A375 (cell line): ENCODE results near the gene PDP2. TPM values are rescaled to one million over a fixed set of nuclear protein-coding genes. Genes with fewer than 3 reads are reported as not detected.

ENCODE experiments used
- total RNA-seq: library from RNA; depleted of rRNA; stranded (reverse); fragments of >200 nt; shearing (Covaris generic); gene quantifications from 2 replicates; pipeline ENCODE4 v1.2.3, GENCODE V29; 2014; rRNA removed

Gene PDP2, protein sequence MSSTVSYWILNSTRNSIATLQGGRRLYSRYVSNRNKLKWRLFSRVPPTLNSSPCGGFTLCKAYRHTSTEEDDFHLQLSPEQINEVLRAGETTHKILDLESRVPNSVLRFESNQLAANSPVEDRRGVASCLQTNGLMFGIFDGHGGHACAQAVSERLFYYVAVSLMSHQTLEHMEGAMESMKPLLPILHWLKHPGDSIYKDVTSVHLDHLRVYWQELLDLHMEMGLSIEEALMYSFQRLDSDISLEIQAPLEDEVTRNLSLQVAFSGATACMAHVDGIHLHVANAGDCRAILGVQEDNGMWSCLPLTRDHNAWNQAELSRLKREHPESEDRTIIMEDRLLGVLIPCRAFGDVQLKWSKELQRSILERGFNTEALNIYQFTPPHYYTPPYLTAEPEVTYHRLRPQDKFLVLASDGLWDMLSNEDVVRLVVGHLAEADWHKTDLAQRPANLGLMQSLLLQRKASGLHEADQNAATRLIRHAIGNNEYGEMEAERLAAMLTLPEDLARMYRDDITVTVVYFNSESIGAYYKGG
- 5.7 and 6.2 TPM in 2 replicates for total RNA-seq

GRCh38 chr16:66880288-66881013 is at the start of gene PDP2:
TSS of gene PDP2 (plus strand) at chr16:66880515. CDS start at chr16:66884285, 3,770 bp downstream.

GRCh38 chr16:66844342-66845079 is 35.8 kb upstream of the PDP2 start, which contains the start of gene CA7:
TSS of gene CA7 (plus strand) at chr16:66844414. CDS start at chr16:66844488, 74 bp downstream.

GRCh38 chr16:66918803-66919568 is 38.7 kb downstream of the PDP2 start, which contains the start of gene CDH16:
TSS of gene CDH16 (minus strand) at chr16:66918885. CDS start at chr16:66918065, 820 bp downstream.

GRCh38 chr16:66925322-66925840 is 45.1 kb downstream of the PDP2 start, which contains the start of gene RRAD:
TSS of gene RRAD (minus strand) at chr16:66925535. CDS start at chr16:66925179, 356 bp downstream.

DNA sequence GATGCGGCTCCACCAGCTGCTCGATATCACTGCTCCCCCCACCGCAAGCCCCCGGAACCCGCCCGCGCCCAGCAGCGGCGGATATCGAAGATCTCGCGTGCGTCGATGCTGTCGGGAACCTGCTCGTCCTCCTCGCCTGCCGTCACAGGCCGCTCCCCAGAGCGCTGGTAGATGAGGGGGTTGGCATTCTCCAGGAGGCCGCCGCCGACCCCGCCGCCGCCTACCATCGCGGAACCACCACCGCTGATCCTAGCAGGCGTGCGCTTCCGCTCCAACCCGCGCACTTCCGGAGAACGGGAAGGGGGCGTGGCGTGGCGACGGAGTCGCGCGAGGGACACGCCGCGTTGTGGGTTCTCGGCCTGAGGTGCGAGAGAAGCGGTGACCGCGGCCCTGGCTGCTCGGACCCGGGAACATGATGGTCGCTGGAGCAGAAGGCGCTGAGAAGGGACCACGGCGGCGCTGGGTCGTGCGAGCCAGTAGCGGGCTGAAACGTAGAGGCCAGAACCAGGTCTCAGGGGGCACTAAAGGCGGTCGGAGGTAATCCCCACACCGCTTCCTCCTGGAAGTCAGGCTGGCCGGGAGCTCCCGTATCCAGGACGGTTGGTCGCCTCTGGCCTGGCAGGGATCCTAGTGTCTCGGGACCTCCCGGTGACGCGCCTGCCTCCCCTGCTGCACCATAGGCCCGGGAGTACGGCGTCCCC is 54.0 kb downstream of the PDP2 start, which contains the start of gene CIAO2B:
TSS of gene CIAO2B (minus strand) at position 265 of the 701 bp plus-strand sequence. CDS start at position 227, 38 bp downstream.

GRCh38 chr16:66935314-66936011 is 55.1 kb downstream of the PDP2 start, which contains the start of gene CES2:
TSS of gene CES2 (plus strand) at chr16:66935516. CDS start at chr16:66935636, 120 bp downstream.

Other genes with a start within 250 kb of the PDP2 start
- 14.4 and 19.1 TPM in 2 replicates for gene CMTM4, start 183.8 kb upstream of the PDP2 start, total RNA-seq
- 98.4 and 109 TPM in 2 replicates for gene DYNC1LI2, start 128.9 kb upstream of the PDP2 start, total RNA-seq
- gene TERB1, start 78.9 kb upstream of the PDP2 start, total RNA-seq = not detected in 2 replicates
- 82.9 and 106 TPM in 2 replicates for gene NAE1, start 49.5 kb upstream of the PDP2 start, total RNA-seq
- not detected in 2 replicates for gene CA7, start 36.1 kb upstream of the PDP2 start, total RNA-seq
- gene CDH16, start 38.4 kb downstream of the PDP2 start, total RNA-seq = not detected in 2 replicates
- gene RRAD, start 45.0 kb downstream of the PDP2 start, total RNA-seq = 0.11 and 0.68 TPM in 2 replicates
- gene CIAO2B, start 53.9 kb downstream of the PDP2 start, total RNA-seq = 255 and 274 TPM in 2 replicates
- 31.8 and 39.1 TPM in 2 replicates for gene CES2, start 55.0 kb downstream of the PDP2 start, total RNA-seq
- 1.3 and 4.5 TPM in 2 replicates for gene CES3, start 80.8 kb downstream of the PDP2 start, total RNA-seq
- 0.72 TPM in 1 of 2 replicates, not detected in the other for gene CES4A, start 108.1 kb downstream of the PDP2 start, total RNA-seq
- 123 and 128 TPM in 2 replicates for gene CBFB, start 148.6 kb downstream of the PDP2 start, total RNA-seq
- 8.0 and 10.1 TPM in 2 replicates for gene PHAF1, start 229.4 kb downstream of the PDP2 start, total RNA-seq